Measurements from ENCODE around the gene STRADB.
"Not testable (repeated sequence)": the region's sequence is repeated elsewhere in the genome, so short reads cannot be mapped to it uniquely, and the experiment has no call there.

DNA sequence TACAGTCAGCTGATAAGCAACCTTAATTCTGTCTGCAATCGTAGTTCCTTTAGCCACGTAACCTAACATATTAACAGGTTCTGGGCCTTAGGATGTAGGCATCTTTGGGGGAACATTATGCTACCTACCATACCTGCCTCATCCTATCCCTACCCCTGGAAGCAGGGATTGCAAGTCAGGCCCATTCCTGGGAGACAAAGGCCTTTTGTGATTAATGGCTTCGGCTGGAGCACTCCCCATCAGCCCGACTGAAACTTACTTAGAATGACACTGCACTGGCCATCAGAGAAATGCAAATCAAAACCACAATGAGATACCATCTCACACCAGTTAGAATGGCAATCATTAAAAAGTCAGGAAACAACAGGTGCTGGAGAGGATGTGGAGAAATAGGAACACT, 32.2 kb downstream of the STRADB start:
- TF ChIP-seq, protein P1, sequence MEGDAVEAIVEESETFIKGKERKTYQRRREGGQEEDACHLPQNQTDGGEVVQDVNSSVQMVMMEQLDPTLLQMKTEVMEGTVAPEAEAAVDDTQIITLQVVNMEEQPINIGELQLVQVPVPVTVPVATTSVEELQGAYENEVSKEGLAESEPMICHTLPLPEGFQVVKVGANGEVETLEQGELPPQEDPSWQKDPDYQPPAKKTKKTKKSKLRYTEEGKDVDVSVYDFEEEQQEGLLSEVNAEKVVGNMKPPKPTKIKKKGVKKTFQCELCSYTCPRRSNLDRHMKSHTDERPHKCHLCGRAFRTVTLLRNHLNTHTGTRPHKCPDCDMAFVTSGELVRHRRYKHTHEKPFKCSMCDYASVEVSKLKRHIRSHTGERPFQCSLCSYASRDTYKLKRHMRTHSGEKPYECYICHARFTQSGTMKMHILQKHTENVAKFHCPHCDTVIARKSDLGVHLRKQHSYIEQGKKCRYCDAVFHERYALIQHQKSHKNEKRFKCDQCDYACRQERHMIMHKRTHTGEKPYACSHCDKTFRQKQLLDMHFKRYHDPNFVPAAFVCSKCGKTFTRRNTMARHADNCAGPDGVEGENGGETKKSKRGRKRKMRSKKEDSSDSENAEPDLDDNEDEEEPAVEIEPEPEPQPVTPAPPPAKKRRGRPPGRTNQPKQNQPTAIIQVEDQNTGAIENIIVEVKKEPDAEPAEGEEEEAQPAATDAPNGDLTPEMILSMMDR (conservative IDR thresholded peaks at IDR 0.05; ENCODE audit: low read depth in 2 of 2), result not testable (repeated sequence)
- TF ChIP-seq EZH2 (IDR thresholded peaks at IDR 0.05; ENCODE audit: low read depth, unreplicated experiment); POLR2AphosphoS5 (IDR thresholded peaks at IDR 0.05; ENCODE audit: low read depth); EZH2phosphoT487 (IDR thresholded peaks at IDR 0.05; ENCODE audit: unreplicated experiment): not testable (repeated sequence)
- TF ChIP-seq, protein P2, sequence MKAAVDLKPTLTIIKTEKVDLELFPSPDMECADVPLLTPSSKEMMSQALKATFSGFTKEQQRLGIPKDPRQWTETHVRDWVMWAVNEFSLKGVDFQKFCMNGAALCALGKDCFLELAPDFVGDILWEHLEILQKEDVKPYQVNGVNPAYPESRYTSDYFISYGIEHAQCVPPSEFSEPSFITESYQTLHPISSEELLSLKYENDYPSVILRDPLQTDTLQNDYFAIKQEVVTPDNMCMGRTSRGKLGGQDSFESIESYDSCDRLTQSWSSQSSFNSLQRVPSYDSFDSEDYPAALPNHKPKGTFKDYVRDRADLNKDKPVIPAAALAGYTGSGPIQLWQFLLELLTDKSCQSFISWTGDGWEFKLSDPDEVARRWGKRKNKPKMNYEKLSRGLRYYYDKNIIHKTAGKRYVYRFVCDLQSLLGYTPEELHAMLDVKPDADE (IDR thresholded peaks at IDR 0.05), result not testable (repeated sequence)
